HAP-1 (cell line): ENCODE data around the gene RAB31.

Source experiments
- DNase-seq, 2 experiments: peaks; one replicate each; pipeline ENCODE4 v3.0.0-alpha.2; 2016 to 2020; ENCODE audit warnings: low spot score in 2 of 2
- H3K27me3 ChIP-seq: fragments of 250-450 bp; sonication (Bioruptor Pico); 2 replicates; pipeline ENCODE4 v1.5.1; 2020; ENCODE audit warnings: low read depth, mild to moderate bottlenecking, moderate library complexity
- H3K36me3 ChIP-seq: fragments of 250-450 bp; sonication (Bioruptor Pico); replicated peaks from 2 replicates; pipeline ENCODE4 v1.5.1; 2020; ENCODE audit warnings: mild to moderate bottlenecking
- H3K4me1 ChIP-seq: fragments of 250-450 bp; sonication (Bioruptor Pico); 2 replicates; pipeline ENCODE4 v1.5.1; 2020; ENCODE audit warnings: mild to moderate bottlenecking
- H3K4me3 ChIP-seq: fragments of 250-450 bp; sonication (Bioruptor Pico); 2 replicates; pipeline ENCODE4 v1.5.1; 2020; ENCODE audit warnings: mild to moderate bottlenecking, moderate library complexity
- H3K9me3 ChIP-seq: fragments of 250-450 bp; sonication (Bioruptor Pico); 2 replicates; pipeline ENCODE4 v1.5.1; 2020; ENCODE audit warnings: mild to moderate bottlenecking, moderate library complexity
- in situ Hi-C: fragments of 300-500 bp; cut with MboI; formaldehyde crosslinking; loops from 3 replicates; pipeline ENCODE4 v1.14.3; 2020; ENCODE audit warnings: low sequenced_read_pairs, inconsistent platforms, mixed read lengths

The RAB31 gene

DNA sequence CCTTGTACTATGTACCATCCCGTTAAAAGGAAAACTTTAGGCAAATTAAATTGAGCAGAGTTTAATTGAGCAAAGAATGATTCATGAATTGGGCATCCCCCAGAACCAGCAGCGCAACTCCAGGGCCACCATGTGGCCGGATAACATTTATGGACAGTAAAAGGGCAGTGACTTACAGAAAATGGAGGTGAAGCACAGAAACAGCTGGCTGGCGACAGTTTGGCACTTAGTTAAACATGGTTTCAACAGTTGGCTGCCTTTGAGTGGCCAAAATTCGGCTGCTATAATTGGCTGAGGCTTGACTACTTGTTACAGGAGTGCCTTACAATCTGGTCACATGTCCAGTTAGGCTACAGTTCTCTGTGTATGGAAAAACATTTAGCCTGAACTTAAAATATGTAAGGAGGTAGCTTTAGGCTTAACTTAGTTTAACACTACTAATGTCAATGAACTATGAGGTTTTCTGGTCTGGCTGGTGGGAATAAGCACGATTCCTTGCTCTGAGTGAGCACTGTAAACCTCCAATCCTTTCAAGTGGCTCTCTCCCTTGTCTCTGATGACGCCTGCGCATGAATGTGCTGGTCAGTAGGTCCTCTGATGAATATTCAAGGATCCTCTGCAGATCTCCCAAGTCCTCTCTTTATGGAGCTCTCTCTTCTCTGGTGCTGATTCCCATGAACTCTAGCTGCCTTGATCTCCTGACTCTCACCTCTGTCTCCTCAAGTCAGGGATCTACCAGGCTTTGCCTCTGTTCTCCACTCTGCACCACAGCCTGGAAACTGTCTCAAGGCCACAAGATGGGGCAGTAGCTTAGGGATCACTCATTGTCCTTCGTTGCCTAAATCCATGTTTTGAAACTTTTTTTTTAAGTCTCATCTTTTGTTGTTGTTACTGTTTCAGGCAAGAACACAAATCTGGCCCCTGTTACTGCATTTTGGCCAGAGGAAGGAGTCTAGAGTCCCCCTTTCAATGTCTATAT, 24.4 kb upstream of the RAB31 start:
- no peak for DNase-seq
- H3K4me1 ChIP-seq = no peaks in the 10 kb centered on the region
- H3K9me3 ChIP-seq = no peaks in the 10 kb centered on the region
- in situ Hi-C loops = no loop called here
- H3K36me3 ChIP-seq = no peaks in the 10 kb centered on the region
- no peak overlapping the region for H3K4me3 ChIP-seq
- no peaks in the 10 kb centered on the region for H3K27me3 ChIP-seq

DNA sequence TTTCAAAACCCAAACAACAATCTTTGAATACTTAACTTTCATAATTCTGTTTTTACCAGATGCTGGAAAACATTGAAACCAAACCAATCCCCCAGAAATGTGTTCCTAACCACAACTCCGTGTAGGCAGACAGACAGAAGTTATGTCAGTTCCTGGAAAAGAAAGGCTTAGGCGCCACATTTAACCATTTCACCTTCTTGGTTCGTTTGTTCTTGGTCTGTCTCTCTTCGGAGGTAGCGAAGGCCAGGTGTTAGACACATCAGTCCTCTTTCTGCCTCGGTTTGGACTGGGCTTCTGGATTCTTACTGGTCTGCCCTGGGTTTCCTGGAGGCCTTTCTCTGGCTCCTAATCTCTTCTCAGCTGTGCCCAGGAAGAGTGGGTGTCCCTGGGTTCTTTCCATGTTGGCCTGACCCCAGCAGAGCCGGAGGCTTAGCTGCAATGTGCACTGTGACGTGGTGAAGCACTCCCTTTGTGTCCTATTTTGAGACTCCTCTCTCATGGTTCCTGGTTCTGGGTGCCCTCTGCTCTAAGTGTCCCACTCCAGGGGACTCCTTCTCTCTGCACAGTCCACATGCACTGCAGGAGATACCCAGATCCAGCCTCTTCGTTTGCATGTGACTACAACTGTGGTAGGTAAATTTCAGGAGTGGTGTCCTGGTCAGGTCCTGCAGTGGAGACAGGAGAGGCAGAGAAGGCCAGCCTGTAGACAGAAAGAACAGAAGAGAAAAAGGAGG, 23.1 kb upstream of the RAB31 start:
- Histone ChIP-seq H3K4me3 (no peak overlapping the region), H3K4me1 (no peaks in the 10 kb centered on the region), H3K27me3 (no peaks in the 10 kb centered on the region), H3K9me3 (no peaks in the 10 kb centered on the region), H3K36me3 (no peaks in the 10 kb centered on the region)
- in situ Hi-C loops = no loop called here
- no peak for DNase-seq

- DNase-seq = no peak
Observed at GRCh38 chr18:9685615-9685890, 22.5 kb upstream of the RAB31 start.

GRCh38 chr18:9688036-9688741, 19.9 kb upstream of the RAB31 start:
- H3K27me3 ChIP-seq = no peaks in the 10 kb centered on the region
- no peaks in the 10 kb centered on the region for H3K36me3 ChIP-seq
- no peak overlapping the region for H3K4me3 ChIP-seq
- no peaks in the 10 kb centered on the region for H3K4me1 ChIP-seq
- in situ Hi-C loops = no loop called here
- no peaks in the 10 kb centered on the region for H3K9me3 ChIP-seq
- DNase-seq = no peak

More at GRCh38 chr18:9685615-9685890, 22.5 kb upstream of the RAB31 start:
- H3K27me3 ChIP-seq = no peaks in the 10 kb centered on the region
- H3K36me3 ChIP-seq = no peaks in the 10 kb centered on the region
- no peaks in the 10 kb centered on the region for H3K4me1 ChIP-seq
- no peaks in the 10 kb centered on the region for H3K9me3 ChIP-seq
- in situ Hi-C loops = no loop called here
- no peak overlapping the region for H3K4me3 ChIP-seq

DNA sequence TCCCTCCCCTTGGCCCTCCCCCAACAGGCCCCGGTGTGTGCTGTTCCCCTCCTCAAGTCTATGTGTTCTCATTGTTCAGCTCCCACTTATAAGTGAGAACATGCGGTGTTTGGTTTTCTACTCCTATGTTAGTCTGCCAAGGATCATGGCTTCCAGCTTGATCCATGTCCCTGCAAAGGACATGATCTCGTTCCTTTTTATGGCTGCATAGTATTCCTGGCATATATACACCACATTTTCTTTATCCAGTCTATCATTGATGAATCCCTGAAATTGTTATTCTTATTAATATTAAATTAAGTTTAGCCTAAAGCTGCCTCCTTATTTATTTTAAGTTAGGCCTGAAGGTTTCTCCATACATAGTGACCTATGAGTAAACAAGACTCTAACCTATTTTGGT, 18.8 kb upstream of the RAB31 start:
- no peaks in the 10 kb centered on the region for H3K27me3 ChIP-seq
- H3K9me3 ChIP-seq = no peaks in the 10 kb centered on the region
- H3K36me3 ChIP-seq = no peaks in the 10 kb centered on the region
- no peak overlapping the region for H3K4me3 ChIP-seq
- in situ Hi-C loops = no loop called here
- no peak for DNase-seq
- no peaks in the 10 kb centered on the region for H3K4me1 ChIP-seq

DNA sequence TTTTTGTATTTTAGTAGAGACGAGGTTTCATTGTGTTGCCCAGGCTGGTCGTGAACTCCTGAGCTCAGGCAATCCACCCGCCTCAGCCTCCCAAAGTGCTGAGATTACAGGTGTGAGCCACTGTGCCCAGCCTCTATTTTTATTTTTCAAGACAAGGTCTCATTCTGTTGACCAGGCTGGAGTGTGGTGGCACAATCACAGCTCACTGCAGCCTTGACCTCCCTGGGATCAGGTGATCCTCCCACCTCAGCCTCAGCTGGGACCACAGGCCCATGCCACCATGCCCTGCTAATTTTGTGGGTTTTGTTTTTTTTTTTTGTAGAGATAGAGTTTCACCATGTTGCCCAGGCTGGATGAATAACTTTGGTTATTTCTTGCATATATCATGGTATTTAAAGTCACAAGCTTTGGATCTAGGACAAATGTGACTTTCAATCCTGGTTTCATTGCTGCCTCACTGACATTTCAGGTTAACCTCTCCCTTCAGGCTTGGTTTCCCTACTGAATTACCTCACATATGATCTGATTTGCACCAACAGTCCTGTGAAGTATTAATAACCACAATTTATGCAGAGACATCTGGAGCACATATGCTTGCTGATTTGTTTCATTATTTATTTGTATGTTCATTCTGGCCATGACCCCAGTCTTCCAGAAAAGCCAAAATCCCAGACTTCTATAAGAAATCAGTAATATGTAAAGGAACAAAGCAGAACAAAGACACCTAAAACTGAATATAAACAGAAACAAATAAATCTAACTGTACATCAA, 17.5 kb upstream of the RAB31 start:
- no peaks in the 10 kb centered on the region for H3K4me1 ChIP-seq
- H3K9me3 ChIP-seq = no peaks in the 10 kb centered on the region
- DNase-seq = no peak
- no peak overlapping the region for H3K4me3 ChIP-seq
- H3K36me3 ChIP-seq = no peaks in the 10 kb centered on the region
- in situ Hi-C loops = no loop called here
- no peaks in the 10 kb centered on the region for H3K27me3 ChIP-seq

GRCh38 chr18:9691235-9691634, 16.9 kb upstream of the RAB31 start:
- H3K27me3 ChIP-seq = no peaks in the 10 kb centered on the region
- in situ Hi-C loops = no loop called here

GRCh38 chr18:9694174-9694573, 13.9 kb upstream of the RAB31 start:
- no peaks in the 10 kb centered on the region for H3K4me1 ChIP-seq
- in situ Hi-C loops = no loop called here
- no peak for DNase-seq
- no peak overlapping the region for H3K4me3 ChIP-seq
- no peaks in the 10 kb centered on the region for H3K9me3 ChIP-seq
- H3K36me3 ChIP-seq = no peaks in the 10 kb centered on the region
- no peaks in the 10 kb centered on the region for H3K27me3 ChIP-seq

More at GRCh38 chr18:9691235-9691634, 16.9 kb upstream of the RAB31 start:
- DNase-seq = no peak
- no peaks in the 10 kb centered on the region for H3K4me1 ChIP-seq
- no peaks in the 10 kb centered on the region for H3K36me3 ChIP-seq
- no peaks in the 10 kb centered on the region for H3K9me3 ChIP-seq
- no peak overlapping the region for H3K4me3 ChIP-seq

GRCh38 chr18:9694952-9695495, 13.1 kb upstream of the RAB31 start:
- H3K9me3 ChIP-seq = no peaks in the 10 kb centered on the region
- no peaks in the 10 kb centered on the region for H3K36me3 ChIP-seq
- no peak for DNase-seq
- in situ Hi-C loops = no loop called here
- no peaks in the 10 kb centered on the region for H3K27me3 ChIP-seq
- peaks cover 1% of the 10 kb centered on the region for H3K4me1 ChIP-seq
- H3K4me3 ChIP-seq = no peak overlapping the region

DNA sequence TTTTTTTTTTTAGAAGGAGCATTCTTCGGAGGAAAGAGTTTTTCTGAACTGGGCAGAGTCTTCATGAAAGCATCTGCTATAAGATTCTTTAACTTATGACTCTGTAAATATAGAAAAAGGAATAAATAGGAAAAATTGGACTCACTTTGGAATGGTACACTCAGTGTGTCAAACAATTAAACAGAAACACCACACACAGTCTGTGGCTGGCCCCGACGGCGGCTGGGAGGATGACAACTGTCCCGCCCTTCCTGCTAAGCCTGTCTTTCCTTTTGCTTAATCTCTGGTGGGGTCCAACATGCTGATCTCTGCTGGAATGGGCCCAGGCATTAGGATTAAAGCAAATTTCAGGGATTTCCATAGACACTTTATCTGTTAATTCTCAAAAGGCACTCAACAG, 12.5 kb upstream of the RAB31 start:
- no peaks in the 10 kb centered on the region for H3K27me3 ChIP-seq
- H3K36me3 ChIP-seq = no peaks in the 10 kb centered on the region
- H3K4me1 ChIP-seq = peaks cover 6% of the 10 kb centered on the region
- DNase-seq = no peak
- no peak overlapping the region for H3K4me3 ChIP-seq
- H3K9me3 ChIP-seq = no peaks in the 10 kb centered on the region
- in situ Hi-C loops = no loop called here

- no peak for DNase-seq
- Histone ChIP-seq H3K4me3 (no peak overlapping the region), H3K9me3 (no peaks in the 10 kb centered on the region), H3K36me3 (no peaks in the 10 kb centered on the region), H3K27me3 (no peaks in the 10 kb centered on the region), H3K4me1 (peaks cover 6% of the 10 kb centered on the region)
- in situ Hi-C loops = no loop called here
Observed at GRCh38 chr18:9696112-9696511, 12.0 kb upstream of the RAB31 start.

DNA sequence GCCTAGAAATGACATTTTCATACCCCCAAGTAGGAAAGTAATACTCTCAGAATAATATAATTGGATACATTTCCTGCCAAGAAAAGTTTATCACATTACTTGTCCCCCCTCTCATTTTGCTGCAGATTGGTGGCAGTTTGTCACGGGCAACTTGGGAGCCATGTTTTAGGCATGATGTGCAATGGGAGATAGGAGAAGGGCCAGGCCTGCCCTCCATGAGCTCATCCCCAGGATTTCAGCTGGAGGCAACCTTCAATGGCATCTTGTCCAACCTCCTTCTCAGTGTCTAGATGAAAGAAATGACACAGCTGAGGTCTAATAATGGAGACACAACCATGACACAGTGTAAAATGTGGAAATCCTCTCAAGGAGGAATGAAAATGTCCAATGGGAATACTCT, 11.4 kb upstream of the RAB31 start:
- H3K36me3 ChIP-seq = no peaks in the 10 kb centered on the region
- DNase-seq = no peak

DNA sequence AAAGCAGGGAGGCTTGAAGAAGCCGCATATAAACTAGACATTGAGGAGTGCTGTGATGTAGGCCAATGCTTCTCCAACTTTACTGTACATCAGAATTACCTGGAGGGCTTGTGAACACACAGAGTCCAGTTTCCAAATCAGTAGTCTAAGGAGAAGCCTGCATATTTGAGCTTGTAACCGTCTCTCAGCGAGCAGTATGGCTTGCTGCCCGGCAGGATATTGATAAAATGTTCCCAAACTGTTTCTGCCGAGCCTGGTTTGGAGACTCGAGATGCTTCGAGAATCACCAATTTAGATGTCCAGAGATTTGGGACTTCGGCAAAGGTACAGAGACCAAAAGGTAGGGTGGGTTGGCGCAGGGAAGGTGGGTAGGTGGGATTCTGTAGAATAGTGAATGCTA, 11.0 kb upstream of the RAB31 start:
- H3K4me1 ChIP-seq = peaks cover 10% of the 10 kb centered on the region

More for the DNA sequence above, 11.4 kb upstream of the RAB31 start:
- in situ Hi-C loops = no loop called here
- H3K4me3 ChIP-seq = no peak overlapping the region
- H3K27me3 ChIP-seq = no peaks in the 10 kb centered on the region
- peaks cover 6% of the 10 kb centered on the region for H3K4me1 ChIP-seq
- no peaks in the 10 kb centered on the region for H3K9me3 ChIP-seq

More for the DNA sequence above, 11.0 kb upstream of the RAB31 start:
- Histone ChIP-seq H3K9me3 (no peaks in the 10 kb centered on the region), H3K4me3 (no peak overlapping the region), H3K36me3 (no peaks in the 10 kb centered on the region), H3K27me3 (no peaks in the 10 kb centered on the region)
- no peak for DNase-seq
- in situ Hi-C loops = no loop called here
